Fibroblast of lung (primary cell): ENCODE results near the gene RPL19. TPM values are rescaled to one million over a fixed set of nuclear protein-coding genes. Genes with fewer than 3 reads are reported as not detected.

Source experiments
- DNase-seq, 2 donors: peaks; one replicate each; pipeline versions ENCODE4 v3.0.0 to v3.0.0-alpha.2; 2010; ENCODE audit warnings: low read depth in 2 of 2
- H2AFZ ChIP-seq: 2 replicates; pipeline ENCODE4 v1.5.1; 2012; ENCODE audit warnings: low read length, control low read depth, inconsistent platforms
- H3K27ac ChIP-seq: 2 replicates; pipeline ENCODE4 v1.5.1; 2011; ENCODE audit warnings: low read length, control low read depth; ENCODE audit not compliant: insufficient read depth
- H3K27me3 ChIP-seq: 2 replicates; pipeline ENCODE4 v1.5.1; 2011; ENCODE audit warnings: mild to moderate bottlenecking, low read length; ENCODE audit not compliant: control insufficient read depth, insufficient read depth
- H3K36me3 ChIP-seq: 2 replicates; pipeline ENCODE4 v1.5.1; 2011; ENCODE audit warnings: low read length; ENCODE audit not compliant: control insufficient read depth, insufficient read depth
- H3K4me1 ChIP-seq: 2 replicates; pipeline ENCODE4 v1.5.1; 2011; ENCODE audit warnings: low read length; ENCODE audit not compliant: control insufficient read depth, insufficient read depth; ENCODE audit errors: extremely low read depth
- H3K4me2 ChIP-seq: 2 replicates; pipeline ENCODE4 v1.5.1; 2011; ENCODE audit warnings: low read length, control low read depth; ENCODE audit not compliant: insufficient read depth; ENCODE audit errors: extremely low read depth
- H3K4me3 ChIP-seq, 4 experiments: fragments of 200-600 bp in 1 of 4; sonication (generic) in 1 of 4; replicated peaks in 1 of 4; 2 replicates each; pipeline ENCODE4 v1.5.1; 2011 to 2016; ENCODE audit warnings: low read length in 4 of 4, low read depth in 3 of 4, mild to moderate bottlenecking in 3 of 4, control low read depth in 2 of 4, inconsistent platforms in 1 of 4, mixed read lengths in 1 of 4; ENCODE audit not compliant: insufficient read depth in 1 of 4; ENCODE audit errors: control extremely low read depth in 1 of 4
- H3K79me2 ChIP-seq: 2 replicates; pipeline ENCODE4 v1.5.1; 2012; ENCODE audit warnings: mild to moderate bottlenecking, low read length, inconsistent platforms; ENCODE audit not compliant: control insufficient read depth, insufficient read depth
- H3K9ac ChIP-seq: 2 replicates; pipeline ENCODE4 v1.5.1; 2011; ENCODE audit warnings: mild to moderate bottlenecking, low read length, control low read depth; ENCODE audit not compliant: insufficient read depth
- H3K9me3 ChIP-seq: 2 replicates; pipeline ENCODE4 v1.5.1; 2012; ENCODE audit warnings: low read depth, low read length; ENCODE audit not compliant: control insufficient read depth, insufficient read depth
- H4K20me1 ChIP-seq: 2 replicates; pipeline ENCODE4 v1.5.1; 2011; ENCODE audit warnings: low read length; ENCODE audit not compliant: control insufficient read depth, insufficient read depth; ENCODE audit errors: extremely low read depth
- EZH2 ChIP-seq: IDR thresholded peaks from 2 replicates; pipeline ENCODE4 v1.5.1; 2012; ENCODE audit warnings: low read length, control low read depth, mild to moderate bottlenecking; ENCODE audit errors: missing control alignments
- polyA plus RNA-seq, 2 donors: library from polyadenylated mRNA; depleted of rRNA in 1 of 2; stranded (reverse) in 1 of 2; unstranded in 1 of 2; fragments of >200 nt; gene quantifications; 2 replicates each; pipeline ENCODE4 v1.2.1, GENCODE V29; 2011 to 2012; ENCODE audit warnings: missing spikeins in 1 of 2
- total RNA-seq: library from RNA; depleted of rRNA; stranded (reverse); fragments of >200 nt; gene quantifications from 2 replicates; pipeline ENCODE4 v1.2.1, GENCODE V29; 2014
- TF ChIP-seq, protein P1 (sequence below), 2 donors: IDR thresholded peaks in 1 of 2; conservative IDR thresholded peaks in 1 of 2; 1 replicate in 1 of 2; 2 replicates in 1 of 2; pipeline ENCODE4 v1.5.1; 2011 to 2012; ENCODE audit warnings: low read length in 2 of 2, control low read depth in 1 of 2, inconsistent platforms in 1 of 2, low read depth in 1 of 2, mild to moderate bottlenecking in 1 of 2

RPL19 gene
- total and polyA plus RNA-seq, 2 donors (not counting 1 experiment from before 2014, with no cell fraction given), result 1,378 to 1,814 TPM

GRCh38 chr17:39151943-39152818 is 47.9 kb upstream of the RPL19 start:
- Histone ChIP-seq H3K4me2 (peak overlapping the region; percentile 58), H3K4me3 (peak overlapping the region in 2 of 4 experiments; percentile 90 to 93), H3K9ac (no peak overlapping the region), H3K36me3 (no peaks in the 10 kb centered on the region), H4K20me1 (no peaks in the 10 kb centered on the region), H3K27ac (no peak overlapping the region), H3K4me1 (no peaks in the 10 kb centered on the region), H3K27me3 (peaks cover 9% of the 10 kb centered on the region), H2AFZ (no peak overlapping the region), H3K9me3 (no peaks in the 10 kb centered on the region), H3K79me2 (no peaks in the 10 kb centered on the region)
- no peak for TF ChIP-seq EZH2
- TF ChIP-seq, protein P1, sequence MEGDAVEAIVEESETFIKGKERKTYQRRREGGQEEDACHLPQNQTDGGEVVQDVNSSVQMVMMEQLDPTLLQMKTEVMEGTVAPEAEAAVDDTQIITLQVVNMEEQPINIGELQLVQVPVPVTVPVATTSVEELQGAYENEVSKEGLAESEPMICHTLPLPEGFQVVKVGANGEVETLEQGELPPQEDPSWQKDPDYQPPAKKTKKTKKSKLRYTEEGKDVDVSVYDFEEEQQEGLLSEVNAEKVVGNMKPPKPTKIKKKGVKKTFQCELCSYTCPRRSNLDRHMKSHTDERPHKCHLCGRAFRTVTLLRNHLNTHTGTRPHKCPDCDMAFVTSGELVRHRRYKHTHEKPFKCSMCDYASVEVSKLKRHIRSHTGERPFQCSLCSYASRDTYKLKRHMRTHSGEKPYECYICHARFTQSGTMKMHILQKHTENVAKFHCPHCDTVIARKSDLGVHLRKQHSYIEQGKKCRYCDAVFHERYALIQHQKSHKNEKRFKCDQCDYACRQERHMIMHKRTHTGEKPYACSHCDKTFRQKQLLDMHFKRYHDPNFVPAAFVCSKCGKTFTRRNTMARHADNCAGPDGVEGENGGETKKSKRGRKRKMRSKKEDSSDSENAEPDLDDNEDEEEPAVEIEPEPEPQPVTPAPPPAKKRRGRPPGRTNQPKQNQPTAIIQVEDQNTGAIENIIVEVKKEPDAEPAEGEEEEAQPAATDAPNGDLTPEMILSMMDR (conservative IDR thresholded peaks at IDR 0.05 in 1 of 2, IDR thresholded peaks at IDR 0.05 in 1 of 2; ENCODE audit: low read depth in 1 of 2, low read length in 2 of 2), result no peak
- DNase-seq, result no peak

DNA sequence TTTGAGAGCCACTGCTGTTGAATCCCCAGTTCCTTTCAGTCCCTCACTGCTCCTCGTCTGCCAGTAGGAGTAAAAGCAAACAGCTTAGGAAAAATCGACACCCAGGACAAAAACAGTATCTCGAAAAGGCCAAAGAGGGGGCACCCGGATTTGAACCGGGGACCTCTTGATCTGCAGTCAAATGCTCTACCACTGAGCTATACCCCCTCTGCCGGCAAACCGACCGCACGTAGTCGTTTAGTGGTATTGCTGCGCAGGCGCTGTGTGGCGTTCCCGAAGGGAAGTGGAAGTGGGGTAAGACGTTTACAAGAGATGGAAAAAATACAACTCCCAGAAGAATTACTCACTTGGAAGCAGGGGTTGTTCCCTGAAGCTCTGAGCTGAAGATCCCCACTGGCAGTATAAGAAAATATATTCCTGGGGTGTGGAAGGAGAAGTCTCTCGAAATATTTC is 46.5 kb upstream of the RPL19 start:
- peak overlapping the region; percentile 59 for H3K9ac ChIP-seq
- H3K27me3 ChIP-seq, result peaks cover 9% of the 10 kb centered on the region
- H3K36me3 ChIP-seq, result no peaks in the 10 kb centered on the region
- DNase-seq, result peak; percentile 84 to 91
- no peaks in the 10 kb centered on the region for H3K9me3 ChIP-seq
- peak overlapping the region; percentile 95 for H3K4me2 ChIP-seq
- no peak for TF ChIP-seq EZH2
- TF ChIP-seq, protein P1 (conservative IDR thresholded peaks at IDR 0.05 in 1 of 2, IDR thresholded peaks at IDR 0.05 in 1 of 2; ENCODE audit: low read depth in 1 of 2, low read length in 2 of 2), result peak in 1 of 2 donors; percentile 29
- peak overlapping the region; percentile 70 for H2AFZ ChIP-seq
- peak overlapping the region; percentile 75 to 93 (median 84) for H3K4me3 ChIP-seq
- H4K20me1 ChIP-seq, result no peaks in the 10 kb centered on the region
- no peaks in the 10 kb centered on the region for H3K79me2 ChIP-seq
- no peaks in the 10 kb centered on the region for H3K4me1 ChIP-seq
- peak overlapping the region; percentile 58 for H3K27ac ChIP-seq

- Histone ChIP-seq H3K4me3 (no peak overlapping the region), H2AFZ (no peak overlapping the region), H3K4me1 (no peaks in the 10 kb centered on the region), H3K27ac (no peak overlapping the region), H3K9ac (no peak overlapping the region), H3K36me3 (no peaks in the 10 kb centered on the region), H3K79me2 (no peaks in the 10 kb centered on the region), H3K4me2 (no peak overlapping the region), H4K20me1 (no peaks in the 10 kb centered on the region), H3K9me3 (no peaks in the 10 kb centered on the region), H3K27me3 (peaks cover 8% of the 10 kb centered on the region)
- DNase-seq, result no peak
- TF ChIP-seq, protein P1 (conservative IDR thresholded peaks at IDR 0.05 in 1 of 2, IDR thresholded peaks at IDR 0.05 in 1 of 2; ENCODE audit: low read depth in 1 of 2, low read length in 2 of 2), result no peak
- TF ChIP-seq EZH2, result no peak
These were observed 44.4 kb upstream of the RPL19 start for GRCh38 chr17:39155654-39156053.
